ENCODE data around the gene BACE1. TPM values are rescaled to one million over a fixed set of nuclear protein-coding genes. Genes with fewer than 3 reads are reported as not detected.

Gene BACE1
- total RNA-seq, 1 experiment from 2014 or later = 10.2 TPM

DNA sequence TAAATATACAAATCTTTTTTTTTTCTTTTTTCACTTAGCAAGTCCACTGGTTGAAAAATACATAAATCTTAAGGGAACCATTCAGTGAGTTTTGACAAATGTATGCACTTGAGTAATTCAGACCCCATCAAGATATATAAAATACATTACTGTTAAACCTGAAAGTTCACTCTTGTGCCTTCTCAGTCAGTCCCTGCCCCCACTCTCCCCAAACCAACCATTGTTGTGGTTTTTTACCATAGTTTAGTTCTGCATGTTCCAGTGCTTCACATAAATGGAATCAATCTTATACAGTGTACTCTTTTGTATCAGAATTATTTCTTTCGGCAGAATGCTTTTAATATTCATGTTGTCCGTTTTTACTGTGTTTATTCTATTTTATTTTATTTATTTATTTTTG, 57.5 kb downstream of the BACE1 start:
- Histone ChIP-seq H4K8ac (replicated peaks; ENCODE audit: insufficient read length, low read depth, low read length) (no peak overlapping the region), H3K79me1 (ENCODE audit: insufficient read depth, low read depth, low read length, poor library complexity, severe bottlenecking) (no peaks in the 10 kb centered on the region), H3K4me1 (ENCODE audit: insufficient read depth, low read length) (no peaks in the 10 kb centered on the region), H3K18ac (ENCODE audit: insufficient read length, low read depth, low read length) (no peak overlapping the region), H2AK5ac (ENCODE audit: insufficient read length, low read length) (no peak overlapping the region), H2BK15ac (ENCODE audit: low read depth, low read length) (no peak overlapping the region), H3K9me3 (ENCODE audit: control insufficient read depth, low read depth, low read length) (no peaks in the 10 kb centered on the region), H3K27me3 (ENCODE audit: insufficient read depth, low read length) (no peaks in the 10 kb centered on the region), H3K23ac (ENCODE audit: insufficient read length, low read depth, low read length) (no peak overlapping the region), H4K5ac (ENCODE audit: insufficient read length, low read depth, low read length) (no peak overlapping the region), H3K27ac (ENCODE audit: insufficient read length, low read depth, low read length) (no peak overlapping the region), H3K9ac (ENCODE audit: extremely low read depth, insufficient read length, low read length) (no peak overlapping the region), H3T11ph (ENCODE audit: low read length) (no peak overlapping the region), H4K20me1 (ENCODE audit: control insufficient read depth, insufficient read depth, insufficient read length) (no peaks in the 10 kb centered on the region), H3K79me2 (ENCODE audit: insufficient read depth, low read length) (no peaks in the 10 kb centered on the region), H3K14ac (ENCODE audit: insufficient read depth, low read length) (no peak overlapping the region), H3K4me2 (ENCODE audit: insufficient read depth, insufficient read length, low read length) (no peak overlapping the region), H2BK12ac (ENCODE audit: insufficient read length, low read depth, low read length) (no peak overlapping the region), H2AFZ (ENCODE audit: low read length) (no peak overlapping the region), H3K23me2 (ENCODE audit: insufficient read length, low read depth, low read length, poor library complexity, severe bottlenecking) (no peaks in the 10 kb centered on the region), H3K56ac (ENCODE audit: insufficient read length, low read depth, low read length) (no peak overlapping the region), H3K4ac (ENCODE audit: low read depth, low read length) (no peak overlapping the region), H2BK5ac (ENCODE audit: insufficient read length, low read length) (no peak overlapping the region), H2BK20ac (ENCODE audit: low read depth, low read length, poor library complexity, severe bottlenecking) (no peak overlapping the region), H4K91ac (ENCODE audit: insufficient read length, low read depth, low read length) (no peak overlapping the region), H2BK120ac (ENCODE audit: low read depth, low read length, poor library complexity, severe bottlenecking) (no peak overlapping the region)
- no peak for TF ChIP-seq CTCF (conservative IDR thresholded peaks at IDR 0.05)
- no peak overlapping the region for H3K27ac Mint-ChIP-seq
- DNase-seq = no peak
- no peaks in the 10 kb centered on the region for H3K27me3 Mint-ChIP-seq (ENCODE audit: low read depth)
- peaks cover 11 to 38% (median 32%) of the 10 kb centered on the region in 3 experiments; a peak in 6 of 7 replicates for H3K36me3 Mint-ChIP-seq (ENCODE audit: insufficient read depth in 1 of 3, low read depth in 3 of 3)
- H3K4me3 Mint-ChIP-seq = no peak overlapping the region
- no peaks in the 10 kb centered on the region for H3K4me1 Mint-ChIP-seq
- H3K9me3 Mint-ChIP-seq = no peaks in the 10 kb centered on the region
- no CpG with 5 or more reads among the region's 2 CpGs for whole genome bisulfite sequencing (ENCODE audit: extremely low coverage, insufficient read length, low lambda C conversion rate)
